Activated CD8-positive, alpha-beta memory T cell treated with anti-CD3 and anti-CD28 coated beads, Interleukin-2, amount 50 U/mL, for 24 hours (primary cell): Measurements from ENCODE around the gene C6orf132.

Source experiments
- DNase-seq: peaks from one replicate; pipeline ENCODE4 v3.0.0-alpha.2; 2020; ENCODE audit errors: extremely low read depth

C6orf132 gene

GRCh38 chr6:42136508-42137193 lies 5.8 kb downstream of the C6orf132 start:
- no peak for DNase-seq

- DNase-seq, result no peak
These were observed 6.7 kb downstream of the C6orf132 start for GRCh38 chr6:42135722-42136121.

GRCh38 chr6:42135161-42135560 lies 7.3 kb downstream of the C6orf132 start:
- no peak for DNase-seq

- no peak for DNase-seq
These were observed 8.5 kb downstream of the C6orf132 start for GRCh38 chr6:42133926-42134325.

- DNase-seq, result no peak
These were observed 10.9 kb downstream of the C6orf132 start for GRCh38 chr6:42131531-42131930.

GRCh38 chr6:42129360-42129676 lies 13.1 kb downstream of the C6orf132 start:
- no peak for DNase-seq

GRCh38 chr6:42128460-42129359 lies 13.7 kb downstream of the C6orf132 start:
- no peak for DNase-seq

- DNase-seq, result no peak
These were observed 16.8 kb downstream of the C6orf132 start for GRCh38 chr6:42125663-42126062.

- DNase-seq, result no peak
These were observed 17.2 kb downstream of the C6orf132 start for GRCh38 chr6:42125231-42125630.

GRCh38 chr6:42124223-42124836 lies 18.1 kb downstream of the C6orf132 start:
- no peak for DNase-seq

- DNase-seq, result no peak
These were observed 18.9 kb downstream of the C6orf132 start for GRCh38 chr6:42123379-42124103.

- DNase-seq, result no peak
These were observed 21.2 kb downstream of the C6orf132 start for GRCh38 chr6:42120895-42121865.

GRCh38 chr6:42118162-42119001 lies 24.0 kb downstream of the C6orf132 start:
- no peak for DNase-seq

GRCh38 chr6:42117843-42118161 lies 24.6 kb downstream of the C6orf132 start:
- DNase-seq, result no peak

GRCh38 chr6:42113936-42114636 lies 28.3 kb downstream of the C6orf132 start:
- no peak for DNase-seq

GRCh38 chr6:42112351-42112750 lies 30.1 kb downstream of the C6orf132 start:
- no peak for DNase-seq

- no peak for DNase-seq
These were observed 31.7 kb downstream of the C6orf132 start for GRCh38 chr6:42110683-42111082.

- DNase-seq, result no peak
These were observed 34.3 kb downstream of the C6orf132 start for GRCh38 chr6:42108071-42108470.
